Measurements from ENCODE around the gene CUL9.

- TF ChIP-seq, protein P1, sequence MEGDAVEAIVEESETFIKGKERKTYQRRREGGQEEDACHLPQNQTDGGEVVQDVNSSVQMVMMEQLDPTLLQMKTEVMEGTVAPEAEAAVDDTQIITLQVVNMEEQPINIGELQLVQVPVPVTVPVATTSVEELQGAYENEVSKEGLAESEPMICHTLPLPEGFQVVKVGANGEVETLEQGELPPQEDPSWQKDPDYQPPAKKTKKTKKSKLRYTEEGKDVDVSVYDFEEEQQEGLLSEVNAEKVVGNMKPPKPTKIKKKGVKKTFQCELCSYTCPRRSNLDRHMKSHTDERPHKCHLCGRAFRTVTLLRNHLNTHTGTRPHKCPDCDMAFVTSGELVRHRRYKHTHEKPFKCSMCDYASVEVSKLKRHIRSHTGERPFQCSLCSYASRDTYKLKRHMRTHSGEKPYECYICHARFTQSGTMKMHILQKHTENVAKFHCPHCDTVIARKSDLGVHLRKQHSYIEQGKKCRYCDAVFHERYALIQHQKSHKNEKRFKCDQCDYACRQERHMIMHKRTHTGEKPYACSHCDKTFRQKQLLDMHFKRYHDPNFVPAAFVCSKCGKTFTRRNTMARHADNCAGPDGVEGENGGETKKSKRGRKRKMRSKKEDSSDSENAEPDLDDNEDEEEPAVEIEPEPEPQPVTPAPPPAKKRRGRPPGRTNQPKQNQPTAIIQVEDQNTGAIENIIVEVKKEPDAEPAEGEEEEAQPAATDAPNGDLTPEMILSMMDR (IDR thresholded peaks at IDR 0.05; ENCODE audit: borderline replicate concordance, extremely low read depth, low read length, poor library complexity, severe bottlenecking) = no peak
- no peak for TF ChIP-seq EZH2 (IDR thresholded peaks at IDR 0.05; ENCODE audit: borderline replicate concordance, low read depth, low read length, severe bottlenecking)
These were observed 66.1 kb downstream of the CUL9 start for GRCh38 chr6:43248101-43248500.
